ENCODE results near the gene PHLPP1.

PHLPP1 gene

DNA sequence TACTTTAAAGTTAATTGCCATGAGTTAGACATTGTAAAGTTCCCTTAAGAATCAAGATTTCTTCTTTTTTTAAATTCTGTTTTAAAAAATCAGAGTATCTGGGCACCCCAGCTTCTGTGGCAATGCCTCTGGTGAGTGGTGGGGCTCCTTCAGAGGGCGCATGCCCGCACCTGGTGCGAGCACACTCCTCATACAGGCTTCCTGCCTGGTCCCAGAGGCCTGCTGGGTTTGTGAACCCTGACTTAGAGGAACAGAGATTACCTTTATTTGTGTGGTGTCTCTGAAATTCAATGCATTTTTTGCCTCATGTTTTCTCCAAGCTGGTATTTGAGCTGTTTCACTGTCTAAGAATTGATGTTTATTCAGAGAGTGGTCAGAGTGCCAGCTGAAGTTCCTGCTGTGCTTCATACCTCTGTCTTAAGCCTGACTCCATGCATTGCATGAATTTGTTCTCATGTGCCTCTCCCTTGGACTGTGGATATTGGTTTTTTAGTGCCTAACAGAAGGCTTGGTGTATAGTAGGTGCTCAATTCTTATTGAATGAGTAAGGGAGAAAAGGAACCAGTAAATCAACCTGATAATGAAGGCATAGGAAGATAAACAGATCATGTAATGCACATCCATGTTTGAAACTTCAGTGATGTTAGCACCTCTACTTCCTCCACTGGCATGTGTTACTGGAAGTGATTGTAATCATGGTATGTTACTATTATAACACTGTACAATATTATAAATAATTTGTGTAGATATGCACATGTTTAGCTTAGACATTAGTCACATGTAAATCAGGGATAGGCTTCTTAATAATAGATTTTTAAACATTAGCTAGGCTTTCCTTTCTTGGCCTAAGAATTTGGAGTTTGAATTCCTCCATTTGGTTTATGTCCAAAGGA is 29.0 kb downstream of the PHLPP1 start:
- no peak for DNase-seq

DNA sequence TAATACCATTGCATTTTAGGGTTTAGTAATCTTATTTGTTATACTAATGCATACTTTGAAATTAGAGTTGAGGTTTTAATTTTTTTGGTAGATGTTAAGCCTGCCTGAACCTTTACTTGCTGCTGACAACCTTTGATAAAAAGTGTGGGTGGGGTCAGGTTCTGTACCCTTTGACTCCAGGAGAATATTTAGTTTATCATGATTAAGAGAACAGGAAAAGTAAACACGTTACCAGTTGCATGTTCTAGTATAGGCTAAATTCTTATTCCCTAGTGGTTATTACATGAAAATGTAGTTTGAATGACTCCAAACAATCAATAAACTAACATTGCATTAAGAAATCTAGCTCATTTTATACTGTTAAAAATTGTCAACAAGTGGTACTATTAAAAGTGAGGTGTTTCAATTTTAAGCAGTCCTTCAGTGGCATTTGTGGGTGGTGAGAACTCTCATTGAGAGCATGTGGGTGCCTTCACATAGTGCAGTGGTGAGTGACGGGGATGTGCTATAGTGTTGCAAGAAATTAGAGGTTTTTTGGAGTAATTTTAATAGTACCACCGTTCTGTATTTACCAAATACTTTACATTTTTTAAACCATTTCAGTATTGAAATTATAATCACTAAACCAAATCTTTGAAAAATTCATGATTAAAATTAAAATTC is 29.9 kb downstream of the PHLPP1 start:
- DNase-seq: no peak

DNA sequence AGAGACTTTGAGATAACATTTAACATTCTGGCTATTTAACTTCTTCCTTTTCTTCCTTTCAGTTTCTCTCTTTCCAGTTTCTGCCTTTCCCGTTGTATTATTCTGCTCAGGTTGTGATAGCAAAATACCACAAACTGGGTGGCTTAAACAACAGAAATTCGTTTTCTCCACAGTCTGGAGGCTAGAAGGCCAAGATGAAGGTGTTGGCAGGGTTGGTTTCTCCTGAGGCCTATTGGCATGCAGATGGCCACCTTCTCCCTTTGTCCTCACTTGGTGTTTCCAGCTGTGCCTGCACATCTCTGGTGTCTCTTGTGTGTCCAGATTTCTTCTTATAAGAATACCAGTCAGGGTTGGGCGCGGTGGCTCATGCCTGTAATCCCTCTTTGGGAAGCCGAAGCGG is 34.0 kb downstream of the PHLPP1 start:
- DNase-seq: no peak

GRCh38 chr18:62751341-62751821 is 36.0 kb downstream of the PHLPP1 start:
- DNase-seq: no peak

GRCh38 chr18:62751977-62752376 is 36.6 kb downstream of the PHLPP1 start:
- DNase-seq: no peak

- no peak for DNase-seq
Measured at GRCh38 chr18:62754026-62754425, 38.7 kb downstream of the PHLPP1 start.

- no peak for DNase-seq
Measured at GRCh38 chr18:62755454-62755853, 40.1 kb downstream of the PHLPP1 start.

DNA sequence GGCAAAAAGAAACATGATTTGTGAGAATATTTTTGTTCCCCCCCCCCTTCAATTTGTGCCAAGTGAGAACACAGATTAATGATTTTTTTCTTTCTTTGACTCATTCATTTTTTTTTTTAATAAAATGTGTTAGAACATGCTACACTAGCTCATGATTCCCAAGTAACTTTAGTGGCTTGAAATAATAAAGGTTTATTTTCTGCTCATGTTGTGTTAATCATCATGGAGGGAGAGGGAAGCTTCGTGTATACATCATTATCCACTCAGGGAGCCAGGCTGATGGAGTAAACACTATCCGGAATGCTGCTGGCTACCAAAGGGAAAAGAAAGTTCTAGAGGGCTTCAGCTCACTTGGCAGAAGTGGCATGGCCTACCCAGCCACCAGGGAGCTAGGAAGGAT is 40.6 kb downstream of the PHLPP1 start:
- no peak for DNase-seq

DNA sequence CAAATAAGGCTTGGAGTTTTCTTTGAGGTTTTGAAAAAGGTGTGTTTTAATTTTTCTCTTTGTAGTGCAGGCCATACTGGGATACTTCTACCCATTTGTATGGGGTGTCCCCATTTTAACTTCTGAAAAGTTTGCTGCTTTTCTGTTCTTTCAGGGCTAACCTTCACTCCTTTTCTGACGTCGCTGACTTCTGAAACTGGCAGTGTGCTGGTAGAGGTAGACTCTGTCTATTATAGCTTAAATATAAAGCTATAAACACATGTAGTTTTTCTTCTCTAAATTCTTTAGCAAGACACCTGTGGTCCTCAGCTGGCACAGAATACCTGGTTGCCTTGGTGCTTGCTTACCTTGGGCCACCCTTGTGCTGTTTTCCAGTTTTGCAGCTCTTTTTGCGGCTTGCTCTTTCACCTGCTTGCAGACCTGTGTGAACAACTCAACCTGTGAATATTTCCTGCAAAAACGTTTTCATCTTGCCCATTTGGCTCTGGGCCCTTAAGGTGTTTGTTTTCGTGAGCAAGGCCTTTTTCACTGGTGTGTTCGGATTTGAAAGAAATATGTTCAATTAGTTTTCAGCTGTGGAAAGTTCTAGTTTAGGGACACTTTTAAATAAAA is 42.2 kb downstream of the PHLPP1 start:
- DNase-seq: no peak

DNA sequence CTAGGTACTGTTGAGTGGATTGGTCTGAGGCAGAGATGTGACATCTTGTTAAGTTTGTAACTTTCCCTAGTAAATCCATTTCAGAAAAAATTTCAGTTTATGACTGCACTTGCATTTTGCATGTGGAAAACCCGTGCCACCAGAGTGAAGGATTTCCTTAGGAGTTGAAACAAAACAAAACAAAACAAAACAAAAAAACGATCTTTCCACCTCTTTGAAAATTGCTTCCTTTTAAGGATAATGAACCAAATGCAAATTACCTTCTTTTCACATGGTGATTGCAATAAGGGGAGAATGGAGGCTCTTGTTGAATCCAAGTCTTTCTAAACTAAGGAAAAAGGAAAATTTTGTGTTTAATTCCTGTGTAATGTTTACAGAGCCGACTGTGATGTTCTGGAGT is 43.2 kb downstream of the PHLPP1 start:
- DNase-seq: no peak

DNA sequence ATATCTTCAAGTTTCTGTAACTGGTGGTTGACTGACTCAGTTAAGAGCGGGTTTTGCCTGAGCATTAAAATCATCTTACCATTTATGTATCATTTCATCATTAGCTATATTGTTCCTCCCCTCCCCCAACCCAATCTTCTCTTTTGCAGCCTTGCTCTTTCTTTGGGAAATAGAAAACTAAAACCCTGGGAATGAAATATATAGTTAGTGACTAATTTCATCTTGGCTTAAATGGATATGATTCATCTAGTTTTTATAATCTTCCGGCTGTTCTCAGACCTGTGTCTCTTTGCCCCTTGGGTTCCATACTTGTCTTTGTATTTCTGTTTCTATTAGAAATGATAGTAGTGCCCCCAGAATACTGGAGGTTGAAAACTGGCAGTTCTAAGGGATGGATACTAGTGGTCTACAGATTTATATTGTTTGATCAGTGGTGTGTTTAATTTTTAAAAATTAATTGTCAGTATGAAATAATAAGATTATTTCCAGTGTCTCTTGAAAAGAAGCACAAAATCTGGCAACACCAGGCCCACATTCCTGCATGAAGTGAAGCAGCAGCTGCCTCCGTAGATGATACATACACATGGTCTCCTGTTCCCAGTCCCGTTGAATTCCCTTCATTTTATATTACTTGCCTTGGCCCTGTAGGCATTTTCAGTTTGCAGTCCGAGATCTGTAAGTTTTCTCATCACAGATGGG is 44.5 kb downstream of the PHLPP1 start:
- DNase-seq: peak; percentile 14

GRCh38 chr18:62760403-62760734 is 45.0 kb downstream of the PHLPP1 start:
- DNase-seq: no peak

- DNase-seq: no peak
Measured at GRCh38 chr18:62763101-62763521, 47.8 kb downstream of the PHLPP1 start.

DNA sequence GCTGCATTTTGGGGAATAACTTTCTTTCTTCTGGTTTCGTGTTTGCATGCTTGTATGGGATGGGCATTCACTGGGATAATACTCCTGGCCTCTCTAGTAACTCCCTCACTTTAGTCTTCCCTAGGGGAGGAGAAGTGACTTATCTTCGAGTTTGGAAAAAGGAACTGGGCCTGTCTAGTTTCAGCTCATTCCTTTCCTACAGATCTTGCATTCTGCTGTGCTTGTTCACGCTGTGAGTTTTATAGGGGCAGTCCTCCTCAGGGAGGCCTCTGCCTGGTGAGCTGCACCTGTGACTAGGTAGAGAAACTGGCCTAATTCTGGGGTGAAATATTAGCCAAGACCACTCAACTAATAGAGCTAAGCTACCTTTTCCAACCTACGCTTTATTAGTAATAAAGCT is 50.9 kb downstream of the PHLPP1 start:
- no peak for DNase-seq

DNA sequence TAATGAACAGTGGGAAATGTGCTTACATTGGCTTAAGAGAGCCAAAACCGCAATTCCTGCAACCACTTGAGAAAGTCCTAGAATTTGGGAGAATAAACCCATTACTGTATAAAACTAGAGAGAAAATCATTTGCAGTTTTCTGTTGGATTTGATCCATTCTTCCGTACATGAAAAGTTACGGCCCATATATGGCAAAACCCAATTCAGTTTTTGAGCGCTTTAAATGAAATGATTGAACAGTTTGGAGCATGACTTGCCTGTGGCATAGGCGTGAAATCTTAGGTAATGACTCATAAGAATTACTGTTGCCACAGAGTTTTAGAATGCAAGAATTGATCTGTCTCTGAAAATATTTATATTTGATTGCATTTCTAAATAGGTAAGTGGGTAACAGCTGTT is 52.0 kb downstream of the PHLPP1 start:
- peak; percentile 53 for DNase-seq

DNA sequence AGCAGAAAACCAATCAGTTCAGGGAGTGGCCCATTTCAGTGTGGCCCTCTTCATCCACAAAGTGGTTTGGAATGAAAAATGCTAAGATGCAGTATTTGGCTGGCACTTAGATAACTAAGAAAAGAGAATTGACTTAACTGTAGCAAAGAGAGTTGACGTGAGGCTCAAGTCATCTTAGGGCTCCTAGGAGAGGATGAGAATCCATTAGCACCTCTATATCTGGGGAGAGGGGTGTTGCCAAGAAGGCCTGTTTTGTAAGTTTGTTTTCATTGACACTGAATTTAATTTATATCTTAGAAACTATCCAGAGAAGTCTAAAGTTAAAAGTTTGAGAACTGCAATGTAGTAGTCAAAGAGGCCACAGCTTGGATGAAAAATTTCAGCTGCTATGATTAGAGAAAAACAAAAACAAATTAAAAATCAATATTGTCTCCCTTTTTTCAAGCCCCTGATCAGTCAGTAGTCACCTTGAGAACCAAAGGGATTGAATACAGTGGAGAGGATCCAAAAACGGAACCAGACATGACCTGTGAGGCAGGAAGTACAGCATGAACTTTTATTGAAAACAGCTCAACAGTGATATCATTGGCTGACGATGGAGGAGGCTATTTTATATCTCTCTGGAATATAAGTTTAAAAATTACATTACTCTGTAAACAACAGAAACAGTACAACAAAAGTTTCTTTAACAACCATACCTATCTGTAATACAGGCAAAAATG is 52.7 kb downstream of the PHLPP1 start:
- DNase-seq: no peak

DNA sequence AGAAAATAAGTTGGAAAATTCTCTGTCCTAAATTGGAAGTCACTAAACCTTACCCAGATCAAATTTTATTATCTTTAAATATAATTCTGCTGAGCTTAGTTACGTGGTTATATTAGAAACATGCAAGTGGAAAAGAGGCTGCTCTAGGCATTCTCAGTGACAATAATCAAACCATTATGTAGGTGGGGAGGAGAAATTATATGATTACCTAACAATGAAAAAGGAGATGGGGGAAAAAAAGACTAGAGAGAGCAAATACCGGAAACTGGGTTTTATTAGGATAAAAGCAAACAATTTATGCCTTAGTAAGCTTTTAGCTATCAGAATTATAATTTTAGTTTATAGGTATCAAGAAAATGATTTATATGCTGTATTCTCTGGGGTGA is 53.2 kb downstream of the PHLPP1 start:
- no peak for DNase-seq

- DNase-seq: no peak
Measured at GRCh38 chr18:62769216-62769615, 53.9 kb downstream of the PHLPP1 start.

DNA sequence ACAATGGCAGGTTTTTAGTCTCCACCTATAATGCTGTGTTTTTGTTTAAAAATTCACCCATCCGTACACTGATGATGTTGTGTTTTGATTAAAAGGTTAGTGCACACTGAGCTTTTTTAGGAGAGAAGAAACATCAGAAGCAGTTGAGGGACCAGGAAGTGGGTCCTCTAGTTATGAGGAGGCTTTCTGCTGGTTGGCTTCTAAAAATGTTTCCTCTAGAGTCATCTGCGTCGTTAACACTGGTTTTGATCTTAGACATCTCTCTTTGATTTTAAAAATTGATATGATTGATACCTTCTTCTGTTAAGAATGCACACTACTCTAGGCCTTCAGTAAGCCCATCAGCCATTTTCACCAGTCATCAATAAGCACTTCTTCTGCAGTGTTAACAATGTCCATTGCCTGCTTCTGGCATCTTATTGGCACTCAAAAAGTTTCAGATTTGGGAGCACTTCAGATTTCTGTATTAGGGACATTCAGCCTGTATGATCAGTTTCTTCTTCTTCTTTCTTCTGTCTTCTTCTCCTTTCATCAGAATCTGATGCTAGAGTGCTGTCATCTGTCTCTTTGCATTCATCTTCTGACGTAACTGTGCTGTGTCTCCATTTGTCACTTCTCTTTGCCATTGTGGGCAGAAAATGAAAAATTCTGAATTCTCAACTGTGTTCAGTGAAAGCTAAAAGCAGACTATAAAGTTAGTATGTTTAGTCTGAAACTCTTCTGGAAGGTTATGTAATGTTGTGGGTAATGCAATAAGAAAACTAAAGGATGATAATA is 56.3 kb downstream of the PHLPP1 start:
- DNase-seq: no peak

DNA sequence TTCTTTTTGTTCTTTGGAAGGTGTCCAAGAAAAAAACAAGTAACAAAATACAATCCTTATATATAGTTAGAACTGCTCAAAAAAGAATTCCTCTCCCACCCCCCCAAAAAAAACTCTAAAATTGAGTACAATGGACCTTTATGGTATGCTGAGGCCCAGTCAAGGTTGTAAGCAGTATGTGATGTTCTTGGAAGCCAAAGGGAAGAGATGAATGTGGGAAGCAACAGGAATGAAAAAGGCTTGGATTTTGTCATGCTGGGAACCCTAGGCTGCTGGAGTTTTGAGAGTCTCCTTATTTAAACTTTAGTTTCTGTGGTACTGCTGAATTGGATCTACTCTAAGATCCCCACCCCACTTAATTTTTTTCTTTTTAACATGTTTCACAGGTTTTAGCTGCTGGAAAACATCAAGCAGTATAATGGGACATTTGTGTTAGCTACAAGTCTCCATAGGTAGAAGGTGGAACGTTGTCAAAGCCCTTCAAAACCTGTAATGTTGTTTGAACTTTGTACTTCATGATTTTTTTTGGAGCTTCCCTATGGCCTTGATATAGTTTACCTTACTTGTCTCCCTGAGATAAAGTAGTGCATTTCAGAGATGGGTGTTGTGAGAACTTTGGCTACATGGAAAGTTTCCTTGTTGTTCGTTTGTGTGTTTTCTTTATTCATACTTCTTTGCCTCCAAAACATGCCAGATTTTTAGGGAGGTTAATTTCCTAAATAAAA is 57.7 kb downstream of the PHLPP1 start:
- DNase-seq: no peak

DNA sequence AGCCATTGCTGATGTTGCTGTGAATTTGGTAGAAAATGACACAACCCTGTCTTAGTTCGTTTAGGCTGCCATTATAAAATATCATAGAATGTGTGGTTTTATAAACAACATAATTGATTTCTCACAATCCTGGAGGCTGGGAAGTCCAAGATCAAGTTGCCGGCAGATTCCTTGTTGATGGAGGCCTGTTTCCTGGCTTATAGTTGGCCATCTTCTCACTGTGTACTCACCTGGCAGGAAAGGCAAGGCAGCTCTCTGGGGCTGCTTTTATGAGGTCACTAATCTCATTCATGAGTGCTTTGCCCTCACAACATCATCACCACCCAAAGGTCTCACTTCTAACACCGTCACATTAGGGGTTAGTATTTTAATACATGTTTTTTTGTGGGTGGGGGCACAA is 58.4 kb downstream of the PHLPP1 start:
- no peak for DNase-seq
